Right lobe of liver (tissue), 6 donors: ENCODE results near the gene BIVM. TPM values are rescaled to one million over a fixed set of nuclear protein-coding genes. Genes with fewer than 3 reads are reported as not detected.
A peak's percentile ranks its signal among the peaks of the same experiment; 100 is the strongest.

ENCODE experiments used
- ATAC-seq, 4 donors: fragments of 200-7000 bp; cut with Tn5 transposase; one replicate each; pipeline ENCODE4 v1.9.1; 2020; ENCODE audit warnings: mild to moderate bottlenecking in 4 of 4, moderate library complexity in 4 of 4
- DNase-seq, 3 donors: peaks; one replicate each; pipeline ENCODE4 v3.0.0-alpha.2; 2020
- H3K27ac ChIP-seq, 3 donors: fragments of 200-600 bp; one replicate each; pipeline ENCODE4 v1.8.0; 2022
- H3K27me3 ChIP-seq, 2 donors: fragments of 200-600 bp; one replicate each; pipeline ENCODE4 v1.8.0; 2022
- H3K36me3 ChIP-seq, 4 donors: fragments of 200-600 bp; sonication (generic) in 1 of 4; one replicate each; pipeline versions ENCODE4 v1.5.1 to v1.8.0; 2017 to 2022; ENCODE audit warnings: control low read depth in 1 of 4
- H3K4me1 ChIP-seq, 4 donors: fragments of 200-600 bp; sonication (generic) in 1 of 4; one replicate each; pipeline versions ENCODE4 v1.5.1 to v1.8.0; 2017 to 2022; ENCODE audit warnings: control low read depth in 1 of 4
- H3K4me3 ChIP-seq, 3 donors: fragments of 200-600 bp; one replicate each; pipeline ENCODE4 v1.8.0; 2022
- H3K9me3 ChIP-seq, 4 donors: fragments of 200-600 bp; sonication (generic) in 1 of 4; one replicate each; pipeline versions ENCODE4 v1.5.1 to v1.8.0; 2017 to 2022; ENCODE audit warnings: control low read depth in 1 of 4
- POLR2A ChIP-seq: fragments of 450-650 bp; IDR thresholded peaks from one replicate; pipeline ENCODE4 v1.6.1; 2017; ENCODE audit warnings: antibody characterized with exemption, mild to moderate bottlenecking
- WGBS: methylation state at CpG from one replicate; pipeline ENCODE4 v1.1.6; 2018; ENCODE audit warnings: low coverage, low lambda C conversion rate; ENCODE audit not compliant: insufficient coverage; ENCODE audit errors: missing lambda C conversion rate; 5-methylcytosine and 5-hydroxymethylcytosine counted together
- intact Hi-C, 2 donors: fragments of 100-400 bp; cut with DNase I; formaldehyde crosslinking; loops; one replicate each; pipeline versions ENCODE4 v1.11.2 to v1.14.1; 2022
- total RNA-seq, 6 experiments: library from RNA; depleted of rRNA in 2 of 6; stranded (reverse); fragments of >200 nt in 2 of 6; fragmentation: NEBNext Ultra II Directional in 3 of 6; extraction: Animal tissue kit (Norgen Biotek cat#: 25700) in 3 of 6; gene quantifications; one replicate each; pipeline versions ENCODE4 v1.1.0 to v1.2.4, GENCODE V29; 2016 to 2023
- TF ChIP-seq, protein P1 (sequence below), 4 donors: fragments of 200-600 bp in 3 of 4; fragments of 450-650 bp in 1 of 4; IDR thresholded peaks; one replicate each; pipeline versions ENCODE4 v1.5.1 to v1.8.0; 2016 to 2022; ENCODE audit warnings: antibody characterized with exemption in 4 of 4, mild to moderate bottlenecking in 2 of 4
- donor health status: DM: no; HTN: yes; CAD: no.
- donor health status: DM: no; HTN: no; CAD: no.
- donor health status: DM: no; HTN: no; CAD: no.
- donor health status: DM: no; HTN: yes; CAD: no.
- donor health status: DM: no; HTN: yes; CAD: no.

Gene BIVM
- total RNA-seq, 6 experiments from 2014 or later = 12.0 to 19.4 (median 16.8) TPM

DNA sequence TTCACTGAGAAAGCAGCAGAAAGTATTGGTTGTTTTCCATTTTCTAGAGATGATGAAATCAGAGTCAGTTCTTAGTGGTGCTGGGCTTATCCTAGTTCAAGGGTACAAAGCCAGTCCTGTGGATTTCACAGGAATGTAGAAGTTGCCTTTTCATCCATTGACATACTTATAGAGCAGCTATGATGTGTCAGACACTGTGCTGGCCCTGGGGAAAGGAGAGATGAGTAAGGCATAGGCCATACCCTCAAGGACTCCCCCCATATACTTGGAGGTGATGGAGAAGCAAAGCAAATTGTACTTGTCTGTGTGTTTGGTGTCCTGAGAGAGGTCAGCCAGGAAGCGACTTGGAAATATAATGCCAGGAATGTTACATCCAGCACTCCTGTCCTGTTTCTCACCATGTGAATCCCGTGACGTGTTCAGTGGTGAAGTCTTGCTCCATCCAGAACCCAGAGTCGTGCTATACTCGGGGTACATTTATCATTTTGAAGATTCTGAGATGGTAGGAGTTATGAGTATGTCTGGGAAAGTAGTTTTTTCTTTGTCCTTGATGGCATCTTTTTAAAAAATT lies 69.5 kb downstream of the BIVM start:
- DNase-seq (no peak), ATAC-seq (no peak)
- Histone ChIP-seq H3K27ac (no peak overlapping the region), H3K4me1 (peaks cover 0 to 8% (median 3%) of the 10 kb centered on the region in 4 donors), H3K36me3 (peaks cover 8 to 71% (median 33%) of the 10 kb centered on the region in 4 donors), H3K27me3 (no peaks in the 10 kb centered on the region), H3K9me3 (no peaks in the 10 kb centered on the region), H3K4me3 (no peak overlapping the region)
- TF ChIP-seq POLR2A = no peak
- TF ChIP-seq, protein P1, sequence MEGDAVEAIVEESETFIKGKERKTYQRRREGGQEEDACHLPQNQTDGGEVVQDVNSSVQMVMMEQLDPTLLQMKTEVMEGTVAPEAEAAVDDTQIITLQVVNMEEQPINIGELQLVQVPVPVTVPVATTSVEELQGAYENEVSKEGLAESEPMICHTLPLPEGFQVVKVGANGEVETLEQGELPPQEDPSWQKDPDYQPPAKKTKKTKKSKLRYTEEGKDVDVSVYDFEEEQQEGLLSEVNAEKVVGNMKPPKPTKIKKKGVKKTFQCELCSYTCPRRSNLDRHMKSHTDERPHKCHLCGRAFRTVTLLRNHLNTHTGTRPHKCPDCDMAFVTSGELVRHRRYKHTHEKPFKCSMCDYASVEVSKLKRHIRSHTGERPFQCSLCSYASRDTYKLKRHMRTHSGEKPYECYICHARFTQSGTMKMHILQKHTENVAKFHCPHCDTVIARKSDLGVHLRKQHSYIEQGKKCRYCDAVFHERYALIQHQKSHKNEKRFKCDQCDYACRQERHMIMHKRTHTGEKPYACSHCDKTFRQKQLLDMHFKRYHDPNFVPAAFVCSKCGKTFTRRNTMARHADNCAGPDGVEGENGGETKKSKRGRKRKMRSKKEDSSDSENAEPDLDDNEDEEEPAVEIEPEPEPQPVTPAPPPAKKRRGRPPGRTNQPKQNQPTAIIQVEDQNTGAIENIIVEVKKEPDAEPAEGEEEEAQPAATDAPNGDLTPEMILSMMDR (IDR thresholded peaks at IDR 0.05) = no peak
- whole genome bisulfite sequencing = 78% methylated on average over 4 of the region's 5 CpGs
- intact Hi-C loops = no loop called here

DNA sequence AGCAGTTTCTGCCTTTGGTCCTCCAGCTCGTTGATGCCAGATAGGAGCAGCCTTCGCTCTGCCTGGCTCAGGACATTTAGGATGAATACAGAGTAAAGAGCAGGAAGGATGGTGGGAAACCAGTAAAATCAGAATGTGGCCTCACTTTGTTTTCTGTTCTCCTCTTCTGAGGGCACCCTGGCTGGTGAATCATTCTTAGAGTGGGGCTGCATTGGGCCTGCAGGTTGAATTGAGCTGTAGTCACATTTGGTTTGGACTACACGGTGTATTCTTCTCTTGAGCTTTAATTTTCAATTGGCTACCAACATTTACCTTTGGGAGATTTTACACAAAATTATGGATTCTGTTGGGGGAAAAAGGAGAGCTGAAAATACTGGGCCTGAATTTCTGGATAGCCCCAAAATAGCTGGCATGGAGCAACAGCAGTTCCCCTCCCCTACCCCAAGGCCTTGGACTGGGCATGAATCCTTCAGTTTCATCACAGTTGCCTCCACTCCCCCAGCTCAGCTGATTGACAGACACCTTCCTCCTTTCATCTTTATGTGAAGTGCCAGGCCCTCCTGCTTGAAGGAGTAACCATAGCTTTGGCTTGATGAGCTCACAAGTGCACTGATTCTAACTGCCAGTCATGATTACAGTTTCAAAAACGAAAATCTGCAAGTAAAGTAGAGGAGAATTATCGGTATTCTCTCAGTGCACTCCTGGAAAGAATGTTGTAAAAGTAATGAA lies 71.2 kb downstream of the BIVM start:
- Histone ChIP-seq H3K27me3 (no peaks in the 10 kb centered on the region), H3K4me3 (no peak overlapping the region), H3K9me3 (no peaks in the 10 kb centered on the region), H3K36me3 (peaks cover 8 to 78% (median 35%) of the 10 kb centered on the region in 4 donors), H3K27ac (no peak overlapping the region), H3K4me1 (no peaks in the 10 kb centered on the region)
- intact Hi-C loops = no loop called here
- DNase-seq = no peak
- TF ChIP-seq POLR2A = no peak
- TF ChIP-seq, protein P1 (IDR thresholded peaks at IDR 0.05) = no peak
- 44% methylated on average over 4 of the region's 5 CpGs for WGBS
- peak; percentile 27 to 46 (median 32) for ATAC-seq

DNA sequence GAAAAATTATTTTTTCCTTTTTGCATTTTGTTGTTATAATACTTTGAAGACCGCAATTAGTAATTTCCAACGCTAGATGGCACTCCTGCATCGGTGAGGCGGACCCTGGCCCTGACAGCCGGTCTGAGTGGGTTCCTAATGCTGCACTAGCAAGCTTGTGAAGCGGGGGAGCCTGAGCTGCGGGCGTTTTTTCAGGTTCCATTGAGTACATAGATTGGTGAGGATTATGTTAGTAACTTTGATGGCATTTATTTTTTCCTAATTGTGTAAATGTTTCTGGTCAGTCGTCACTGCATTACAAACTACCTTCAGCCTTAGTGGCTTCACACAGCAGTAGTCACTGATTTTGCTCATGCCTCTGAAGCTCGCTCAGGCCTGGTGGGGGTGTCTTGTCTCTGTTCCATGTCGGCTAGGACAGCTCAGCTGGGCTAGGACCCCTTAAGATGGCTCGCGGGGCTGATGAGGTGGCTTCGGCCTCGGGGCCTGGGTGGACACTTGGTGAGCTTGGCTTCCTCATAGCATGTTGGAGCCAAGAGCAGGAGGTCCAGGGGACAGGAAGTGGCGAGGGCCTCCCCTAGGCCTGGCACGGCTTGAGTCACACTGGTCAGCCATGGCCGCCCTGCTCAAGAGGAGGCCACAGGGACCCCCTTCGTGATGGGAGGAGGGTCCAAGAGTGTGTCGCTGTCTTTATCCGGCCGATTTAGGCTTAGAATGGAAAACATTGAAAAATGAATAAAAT lies 71.9 kb downstream of the BIVM start:
- Histone ChIP-seq H3K27me3 (no peaks in the 10 kb centered on the region), H3K36me3 (peaks cover 8 to 78% (median 38%) of the 10 kb centered on the region in 4 donors), H3K9me3 (no peaks in the 10 kb centered on the region), H3K4me3 (no peak overlapping the region), H3K4me1 (no peaks in the 10 kb centered on the region), H3K27ac (no peak overlapping the region)
- intact Hi-C loops = no loop called here
- peak; percentile 80 to 92 (median 90) for ATAC-seq
- no peak for TF ChIP-seq POLR2A
- TF ChIP-seq, protein P1 (IDR thresholded peaks at IDR 0.05) = peak; percentile 64 to 90 (median 80)
- DNase-seq = peak in 2 of 3 donors; percentile 40 to 55
- 44% methylated on average over 20 of the region's 22 CpGs for WGBS

DNA sequence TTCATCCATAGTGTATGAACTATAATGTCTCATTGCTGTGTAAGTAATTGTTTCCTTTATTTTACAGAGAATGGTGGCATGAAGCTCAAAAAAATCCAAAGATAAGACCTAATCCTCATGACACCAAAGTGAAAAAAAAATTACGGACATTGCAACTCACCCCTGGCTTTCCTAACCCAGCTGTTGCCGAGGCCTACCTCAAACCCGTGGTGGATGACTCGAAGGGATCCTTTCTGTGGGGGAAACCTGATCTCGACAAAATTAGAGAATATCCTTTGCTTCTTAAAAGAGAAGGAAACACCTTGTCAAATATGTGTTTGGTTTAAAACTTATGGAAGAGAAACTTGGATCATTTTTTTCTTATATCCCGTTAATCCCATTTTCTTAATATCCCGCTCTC lies 73.2 kb downstream of the BIVM start:
- H3K27me3 ChIP-seq = no peaks in the 10 kb centered on the region
- no peak overlapping the region for H3K4me3 ChIP-seq
- no peak overlapping the region for H3K27ac ChIP-seq
- TF ChIP-seq, protein P1 (IDR thresholded peaks at IDR 0.05) = no peak
- TF ChIP-seq POLR2A = no peak
- intact Hi-C loops = no loop called here
- peaks cover 0 to 75% (median 31%) of the 10 kb centered on the region in 4 donors for H3K36me3 ChIP-seq
- no peaks in the 10 kb centered on the region for H3K4me1 ChIP-seq
- ATAC-seq (no peak), DNase-seq (no peak)
- H3K9me3 ChIP-seq = no peaks in the 10 kb centered on the region
- WGBS = 85% methylated on average over 7 of the region's 7 CpGs
